Amniotic stem cell (primary cell): ENCODE data around the gene ZNF620.
"Not testable (repeated sequence)": the region's sequence is repeated elsewhere in the genome, so short reads cannot be mapped to it uniquely, and the experiment has no call there.

Experiments used
- DNase-seq: peaks from one replicate; lab custom pipeline; 2025; lab: John Stamatoyannopoulos, UW

The ZNF620 gene

GRCh38 chr3:40505599-40506462, at the start of gene ZNF620:
Gene ZNF620 (plus strand): TSS chr3:40506039. CDS start chr3:40506353, 314 bp downstream.
- DNase-seq = no peak

GRCh38 chr3:40456279-40456939, 49.4 kb upstream of the ZNF620 start:
- DNase-seq = no peak

- DNase-seq = peak; percentile 90
Observed at GRCh38 chr3:40456940-40457823, 48.7 kb upstream of the ZNF620 start, which contains the start of gene RPL14. Gene RPL14 (plus strand): TSS chr3:40457339. CDS start chr3:40457472, 133 bp downstream.

- DNase-seq = no peak
Observed at GRCh38 chr3:40458473-40458872, 47.4 kb upstream of the ZNF620 start.

- not testable (repeated sequence) for DNase-seq
Observed at GRCh38 chr3:40460481-40460880, 45.4 kb upstream of the ZNF620 start.

- DNase-seq = no peak
Observed at GRCh38 chr3:40461161-40461560, 44.7 kb upstream of the ZNF620 start.

- DNase-seq = not testable (repeated sequence)
Observed at GRCh38 chr3:40462838-40463237, 43.0 kb upstream of the ZNF620 start.

GRCh38 chr3:40463579-40463978, 42.3 kb upstream of the ZNF620 start:
- DNase-seq = no peak

GRCh38 chr3:40464339-40465110, 41.3 kb upstream of the ZNF620 start:
- no peak for DNase-seq

GRCh38 chr3:40465111-40465407, 40.8 kb upstream of the ZNF620 start:
- DNase-seq = no peak

GRCh38 chr3:40465456-40465855, 40.4 kb upstream of the ZNF620 start:
- no peak for DNase-seq

- DNase-seq = no peak
Observed at GRCh38 chr3:40468018-40468417, 37.8 kb upstream of the ZNF620 start.

- no peak for DNase-seq
Observed at GRCh38 chr3:40470701-40471100, 35.1 kb upstream of the ZNF620 start.

- DNase-seq = peak; percentile 9
Observed at GRCh38 chr3:40476478-40477470, 29.1 kb upstream of the ZNF620 start, which contains the start of gene ZNF619. Gene ZNF619 (plus strand): TSS chr3:40477122. CDS start chr3:40477980, 858 bp downstream.

GRCh38 chr3:40477666-40478065, 28.2 kb upstream of the ZNF620 start:
- no peak for DNase-seq

GRCh38 chr3:40487172-40487571, 18.7 kb upstream of the ZNF620 start:
- DNase-seq = no peak

- DNase-seq = no peak
Observed at GRCh38 chr3:40490916-40491315, 14.9 kb upstream of the ZNF620 start.

- DNase-seq = no peak
Observed at GRCh38 chr3:40494698-40495097, 11.1 kb upstream of the ZNF620 start.

- DNase-seq = no peak
Observed at GRCh38 chr3:40497288-40497687, 8.6 kb upstream of the ZNF620 start.

GRCh38 chr3:40499952-40500351, 5.9 kb upstream of the ZNF620 start:
- no peak for DNase-seq
